HG03442 (cell line): Measurements from ENCODE around the gene SLX9.
"Not testable (repeated sequence)": the region's sequence is repeated elsewhere in the genome, so short reads cannot be mapped to it uniquely, and the experiment has no call there.

Experiments used
- ATAC-seq: cut with Tn5 transposase; IDR thresholded peaks from one replicate; pipeline ENCODE4 v1.9.1; 2021; ENCODE audit warnings: mild to moderate bottlenecking, moderate library complexity; ENCODE audit not compliant: unreplicated experiment

The SLX9 gene

DNA sequence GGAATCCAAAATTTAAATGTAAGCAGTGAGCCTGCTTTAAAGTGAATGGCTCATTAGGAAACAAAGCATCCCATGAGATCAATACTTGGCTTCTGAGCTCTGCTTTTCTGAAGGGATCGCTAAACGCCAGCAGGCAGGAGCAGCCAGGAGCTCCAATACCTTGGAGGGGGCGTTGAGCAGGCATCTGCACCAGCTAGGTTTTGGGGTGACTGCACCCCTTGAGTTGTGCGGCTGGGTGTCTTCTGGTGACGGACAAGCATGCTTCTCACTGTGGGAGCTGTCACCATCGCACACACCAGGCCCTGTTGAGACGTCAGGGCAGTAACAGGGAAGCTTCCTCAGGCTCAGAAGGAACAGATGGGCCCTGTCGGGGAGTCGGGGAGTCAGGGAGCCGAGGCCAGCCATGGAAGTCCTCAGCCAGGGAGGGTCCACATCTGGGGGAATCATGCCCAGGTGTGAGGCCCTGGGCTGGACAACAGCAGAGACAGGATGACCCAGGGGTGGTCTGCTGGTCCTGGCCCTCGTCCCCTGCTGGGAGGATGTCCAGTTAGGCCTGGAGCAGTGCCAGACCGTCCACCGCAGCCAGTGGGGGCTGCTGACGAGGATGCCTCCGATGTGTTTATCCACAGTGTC is 76.7 kb downstream of the SLX9 start:
- ATAC-seq: no peak

DNA sequence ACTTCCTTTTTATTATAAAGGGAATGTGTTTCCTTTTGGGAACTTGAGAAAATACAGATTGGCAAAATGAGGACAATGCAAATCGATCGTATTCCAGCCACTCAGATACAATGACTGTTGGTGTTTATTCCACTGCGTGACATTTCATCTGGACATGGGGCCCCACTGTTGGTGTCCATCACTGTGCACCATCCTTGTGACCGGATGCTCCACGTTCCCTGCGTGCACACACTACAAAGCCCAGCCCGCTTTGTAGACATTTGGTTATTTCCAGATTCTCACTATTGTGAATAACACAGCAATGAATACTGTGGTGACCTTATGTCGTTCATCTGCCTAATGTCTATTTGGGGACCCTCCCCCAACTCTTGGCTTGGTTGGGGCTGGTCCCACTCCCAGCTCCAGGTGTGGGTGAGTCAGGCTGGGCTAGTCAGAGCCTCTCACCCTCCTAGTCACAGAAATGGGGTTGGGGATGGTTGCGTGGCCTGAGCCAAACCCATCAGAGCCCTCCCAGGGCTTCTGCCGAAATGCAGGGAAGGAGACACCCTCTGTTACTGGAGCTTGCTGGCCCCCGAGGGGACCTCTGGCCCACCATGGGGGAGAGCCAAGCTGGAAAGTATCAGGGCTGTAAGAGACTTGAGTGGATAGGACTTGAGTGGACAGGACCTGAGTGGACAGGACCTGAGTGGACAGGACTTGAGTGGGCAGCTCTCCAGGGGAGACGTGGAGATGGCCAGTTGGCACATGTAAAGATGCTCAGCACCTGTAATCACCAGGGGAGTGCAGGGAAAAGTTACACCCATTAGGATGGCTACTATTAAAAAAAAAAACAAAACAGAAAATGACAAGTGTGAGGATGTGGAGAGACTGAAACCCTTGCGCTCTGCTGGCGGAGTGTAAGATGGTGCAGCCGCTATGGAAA is 77.5 kb downstream of the SLX9 start:
- ATAC-seq: no peak

DNA sequence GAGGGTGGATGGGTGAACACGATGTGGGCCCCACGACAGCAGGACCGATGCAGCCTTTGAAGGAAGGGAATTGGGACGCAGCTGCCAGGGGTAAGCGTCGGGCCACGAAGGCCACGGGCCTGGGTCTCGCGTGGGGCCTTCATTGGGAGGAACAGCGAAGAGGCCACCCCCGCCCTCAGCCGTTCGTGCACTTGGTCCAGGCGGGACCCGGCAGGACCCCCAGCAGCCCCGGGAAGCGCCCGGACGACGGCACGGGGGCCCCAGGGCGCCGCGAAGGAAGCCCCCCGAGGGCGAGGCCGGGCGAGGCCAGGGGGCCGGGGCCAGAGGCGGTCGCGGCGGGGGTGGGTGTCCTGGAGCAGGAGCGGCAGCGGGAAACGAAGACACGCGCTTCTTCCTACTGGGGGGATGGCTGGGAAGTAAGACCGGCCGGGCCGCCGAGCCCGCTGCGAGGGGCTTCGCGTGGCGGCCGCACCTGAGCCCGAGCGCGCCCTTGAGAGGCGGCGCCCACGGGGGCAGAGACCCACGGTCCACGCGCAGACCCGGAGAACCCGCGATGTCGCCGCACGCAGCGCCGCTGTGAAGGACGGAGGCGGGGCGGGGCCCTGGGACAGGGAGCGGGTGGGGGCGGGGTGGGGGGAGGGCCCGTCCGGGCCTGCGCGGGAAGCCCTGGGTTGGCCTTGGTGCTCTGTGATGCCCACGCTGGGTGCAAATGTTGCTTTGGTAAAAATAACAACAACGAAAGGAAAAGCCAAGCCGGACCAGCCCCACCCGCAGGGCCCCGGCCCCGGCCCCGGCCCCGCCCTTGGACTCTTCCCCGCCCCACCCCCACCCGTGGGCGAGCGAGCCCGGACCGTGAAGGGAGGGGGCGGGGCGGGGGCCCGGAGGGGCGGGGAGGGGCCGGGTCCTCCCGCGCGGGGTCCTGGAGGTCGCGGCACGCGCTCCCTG is 78.6 kb downstream of the SLX9 start:
- no peak for ATAC-seq

DNA sequence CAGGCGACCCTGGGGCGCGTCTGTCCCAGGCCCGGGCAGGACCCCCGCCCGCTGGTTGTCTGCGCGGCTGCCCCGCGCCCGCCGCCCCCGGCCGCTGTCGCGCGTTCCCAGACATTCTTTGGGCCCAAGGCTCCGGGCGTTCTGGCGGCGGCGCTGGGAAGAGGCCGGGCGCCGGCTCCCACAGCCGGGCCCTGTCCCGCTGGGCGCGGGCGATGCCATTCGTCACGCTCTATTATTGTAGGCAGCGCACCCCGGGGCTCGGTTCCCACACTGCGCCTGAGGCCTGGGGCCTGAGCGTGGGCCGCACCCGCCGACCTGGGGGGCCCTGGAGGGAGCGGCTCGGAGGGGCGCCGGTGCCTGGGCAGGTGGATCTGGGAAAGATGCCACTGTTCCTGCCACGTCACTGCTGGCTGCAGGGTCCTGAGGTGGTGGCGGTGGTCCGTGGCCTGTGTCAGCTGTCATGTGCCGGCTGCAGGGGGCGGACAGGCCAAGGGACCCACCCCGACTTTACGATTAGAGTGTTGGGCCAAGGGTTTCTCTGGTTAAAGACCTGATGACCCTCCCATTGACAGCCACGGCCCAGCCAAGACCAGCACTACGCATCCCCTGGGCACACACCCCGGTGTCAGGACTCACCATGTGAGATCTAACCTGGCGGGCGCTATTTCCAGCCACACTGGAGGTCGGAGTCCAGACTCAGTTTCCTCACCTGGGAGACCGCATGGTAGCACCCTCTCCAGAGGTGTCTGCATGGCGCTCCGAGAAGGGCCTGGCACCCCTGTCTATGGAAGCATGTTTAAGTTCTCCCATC is 79.5 kb downstream of the SLX9 start:
- ATAC-seq: no peak

DNA sequence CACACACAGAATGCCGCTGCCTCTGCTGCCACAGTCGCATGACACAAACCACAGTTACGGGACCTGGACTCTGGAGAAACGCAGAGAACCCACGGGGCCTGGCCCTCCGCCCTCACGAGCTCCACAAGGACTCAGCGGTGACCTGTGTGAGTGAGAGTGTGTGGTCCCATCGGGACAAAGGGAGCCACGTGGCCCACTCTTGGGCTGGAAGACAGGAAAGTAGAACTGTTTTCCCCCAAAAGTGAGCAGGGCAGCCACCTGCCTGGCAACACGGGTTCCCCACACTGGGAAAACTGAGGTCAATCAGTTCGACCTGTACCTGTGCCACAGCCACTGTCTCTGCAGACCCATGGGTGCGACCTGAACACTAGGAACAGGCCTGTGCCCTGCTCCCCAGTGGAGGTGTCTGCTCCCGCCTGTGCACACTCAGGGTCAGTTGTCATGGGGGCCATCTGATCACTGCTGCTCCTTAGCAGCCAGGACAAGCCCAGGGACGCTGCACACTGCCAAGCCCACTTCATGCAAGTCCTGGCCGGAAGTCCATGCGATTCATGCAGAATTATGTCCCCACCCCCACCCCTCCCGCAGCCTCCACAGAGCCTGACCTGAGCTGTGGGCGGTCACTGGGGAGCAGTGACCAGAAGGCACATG is 80.2 kb downstream of the SLX9 start:
- ATAC-seq: no peak

DNA sequence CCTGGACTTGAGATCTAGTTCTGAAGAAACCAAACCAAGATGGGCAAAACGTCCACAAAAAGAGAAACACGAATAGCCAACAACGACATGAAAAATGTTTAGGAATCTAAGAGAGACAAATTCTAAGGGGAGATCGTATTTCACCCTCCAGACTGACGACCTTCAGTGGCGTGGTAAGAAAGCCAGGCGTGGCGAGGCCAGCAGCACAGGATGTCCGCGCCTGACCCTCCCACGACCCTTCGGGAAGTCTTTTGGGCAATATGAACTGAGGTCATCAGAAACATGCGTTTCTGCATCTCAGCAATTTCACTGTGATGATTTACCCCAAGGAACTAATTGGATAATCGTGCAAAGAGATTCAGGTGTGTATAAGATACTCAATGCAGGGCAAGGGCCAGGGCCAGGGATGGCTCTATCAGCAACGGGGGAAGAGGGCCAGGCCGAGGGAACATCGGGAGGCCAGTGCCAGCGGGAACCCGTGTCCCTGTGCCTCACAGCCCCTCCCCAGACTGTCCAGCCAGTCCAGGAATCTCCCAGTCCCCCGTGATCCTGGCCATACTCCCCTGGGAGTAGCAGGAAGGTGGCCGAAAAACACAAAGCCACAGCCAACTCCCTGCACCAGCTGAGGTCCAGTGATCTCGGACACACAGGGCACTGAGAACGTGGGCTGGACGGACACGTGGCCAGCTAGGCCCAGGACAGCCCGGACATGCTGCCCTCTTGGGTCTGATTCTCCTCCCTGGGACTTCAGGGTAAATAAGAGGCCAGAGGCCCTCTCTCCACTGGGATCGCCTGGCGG is 81.0 kb downstream of the SLX9 start:
- ATAC-seq: no peak

DNA sequence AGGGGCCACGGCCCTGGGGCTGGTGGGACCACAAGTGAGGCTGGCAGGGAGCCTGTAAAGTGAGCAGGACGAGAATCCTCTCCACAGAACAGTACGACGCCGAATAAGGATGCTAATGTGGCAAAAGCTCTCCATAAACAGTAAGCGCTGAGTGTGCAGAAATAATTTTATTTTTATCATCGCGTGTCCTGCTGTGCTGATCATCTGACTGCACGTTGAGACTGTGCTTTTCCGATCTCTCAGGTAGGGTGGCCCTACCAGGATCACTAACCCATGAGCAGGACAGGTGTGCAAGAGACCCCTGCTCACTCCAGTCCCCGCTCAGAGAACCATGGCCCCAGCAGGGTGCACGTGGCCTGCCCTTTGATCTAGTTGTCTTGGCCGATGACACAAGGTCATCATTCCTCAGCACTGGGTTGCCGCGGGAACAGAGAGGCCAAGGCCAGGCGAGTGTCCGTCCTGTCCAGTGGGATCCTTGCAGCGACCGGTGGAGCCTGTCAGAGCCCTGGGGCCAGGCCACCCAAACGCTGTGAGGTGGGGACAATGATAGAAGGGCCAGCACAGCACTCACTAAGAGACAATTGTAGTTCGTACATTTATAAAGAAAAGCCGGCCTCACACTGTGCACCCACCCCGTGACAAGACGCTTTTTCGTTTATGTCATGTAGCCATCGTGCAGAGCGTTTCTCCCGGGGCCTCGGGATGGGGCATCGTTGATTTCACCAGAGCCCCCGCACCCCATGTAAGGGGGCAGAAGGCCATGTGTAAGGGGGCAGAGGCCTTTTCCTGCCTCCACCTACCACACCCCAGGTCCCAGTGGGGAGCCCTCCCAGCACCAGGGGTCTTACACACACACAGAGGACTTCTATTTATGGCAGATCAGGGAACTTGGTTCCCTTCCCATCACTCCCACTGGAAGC is 81.9 kb downstream of the SLX9 start:
- no peak for ATAC-seq

DNA sequence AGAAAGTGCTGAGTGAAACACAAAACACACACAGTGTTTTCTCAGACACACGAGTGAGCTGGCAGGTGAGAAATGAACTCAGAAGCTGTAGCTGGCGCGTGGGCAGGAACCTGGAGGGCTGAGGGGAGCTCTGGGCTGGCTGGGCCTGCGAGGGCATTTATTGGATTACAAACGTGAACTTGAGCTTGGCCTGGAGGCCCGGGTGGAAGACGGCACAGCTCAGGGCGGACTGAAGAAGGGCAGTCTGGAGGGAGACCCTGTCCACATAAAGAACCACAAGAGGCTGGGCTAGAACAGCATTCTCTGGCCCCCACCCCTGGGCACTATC is 82.5 kb downstream of the SLX9 start:
- ATAC-seq: no peak

DNA sequence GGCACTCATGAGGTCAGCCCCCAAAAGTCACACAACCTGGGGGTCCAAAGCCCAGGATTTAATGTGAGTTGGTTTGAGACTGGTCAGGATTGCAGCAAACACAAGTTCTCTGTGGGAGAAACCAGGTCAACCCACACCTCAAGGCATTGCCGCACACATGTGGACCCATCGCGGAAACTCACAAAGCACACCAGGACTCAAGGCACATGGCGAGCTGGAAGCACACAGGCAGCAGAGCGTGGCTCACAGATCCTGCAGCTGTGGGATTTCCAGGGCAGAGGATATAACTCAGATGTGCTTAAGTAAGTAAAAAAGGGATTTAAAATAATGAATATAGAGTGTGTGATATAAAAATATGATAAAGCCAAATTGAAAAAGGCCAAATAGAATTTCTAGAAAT is 82.9 kb downstream of the SLX9 start:
- ATAC-seq: no peak

DNA sequence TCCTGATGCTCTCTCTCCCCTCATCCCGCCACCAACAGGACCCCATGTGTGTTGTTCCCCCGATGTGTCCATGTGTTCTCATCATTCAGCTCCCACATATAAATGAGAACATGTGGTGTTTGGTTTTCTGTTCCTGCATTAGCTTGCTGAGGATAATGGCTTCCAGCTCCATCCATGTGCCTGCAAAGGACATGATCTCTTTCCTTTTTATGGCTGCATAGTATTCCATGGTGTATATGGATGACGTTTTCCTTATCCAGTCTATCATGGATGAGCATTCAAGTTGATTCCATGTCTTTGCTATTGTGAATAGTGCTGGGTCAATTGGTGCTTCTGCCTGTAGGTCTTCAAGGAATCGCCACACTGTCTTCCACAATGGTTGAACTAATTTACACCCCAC is 84.7 kb downstream of the SLX9 start:
- not testable (repeated sequence) for ATAC-seq

DNA sequence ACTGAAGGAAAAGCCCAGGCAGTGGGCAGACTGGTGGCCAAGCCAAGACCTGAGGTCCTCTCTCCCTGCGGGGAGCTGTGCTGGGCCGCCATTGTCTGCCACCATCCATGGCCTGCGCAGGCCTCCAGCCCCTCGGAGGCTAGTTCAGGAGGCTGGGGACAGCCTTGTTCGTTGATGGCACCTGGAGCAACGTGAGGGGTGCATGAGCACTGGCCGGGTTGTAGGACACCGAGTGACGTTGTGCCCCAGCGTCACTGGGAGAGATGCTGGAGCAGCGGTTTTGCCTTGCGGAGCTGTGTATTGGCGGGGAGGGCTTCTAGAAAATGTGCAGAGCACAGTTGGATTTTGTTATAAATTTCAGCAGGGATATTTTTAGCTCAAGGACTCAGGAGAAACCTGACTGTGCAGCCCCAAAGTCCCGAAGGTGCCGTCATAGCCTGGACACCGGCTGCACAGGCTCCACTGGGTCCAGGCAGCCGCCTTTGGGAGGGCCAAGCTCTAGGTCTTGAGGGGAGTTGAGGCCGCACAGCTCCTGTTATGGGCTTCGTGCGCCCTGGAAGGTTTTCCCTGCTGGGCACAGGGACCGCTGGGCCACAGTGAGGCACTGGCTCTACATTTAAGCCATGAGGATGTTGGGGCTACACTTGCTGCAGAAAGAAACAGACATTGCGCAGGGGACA is 86.4 kb downstream of the SLX9 start:
- ATAC-seq: no peak
